ELF-1 (cell line): ENCODE results near the gene LIN28B.

Source experiments
- DNase-seq: peaks from one replicate; pipeline ENCODE4 v3.0.0-alpha.2; 2016; ENCODE audit warnings: low read depth, low spot score

LIN28B gene

GRCh38 chr6:105109955-105110895 lies 153.3 kb downstream of the LIN28B start:
- no peak for DNase-seq

GRCh38 chr6:105111105-105111504 lies 154.2 kb downstream of the LIN28B start:
- no peak for DNase-seq

DNA sequence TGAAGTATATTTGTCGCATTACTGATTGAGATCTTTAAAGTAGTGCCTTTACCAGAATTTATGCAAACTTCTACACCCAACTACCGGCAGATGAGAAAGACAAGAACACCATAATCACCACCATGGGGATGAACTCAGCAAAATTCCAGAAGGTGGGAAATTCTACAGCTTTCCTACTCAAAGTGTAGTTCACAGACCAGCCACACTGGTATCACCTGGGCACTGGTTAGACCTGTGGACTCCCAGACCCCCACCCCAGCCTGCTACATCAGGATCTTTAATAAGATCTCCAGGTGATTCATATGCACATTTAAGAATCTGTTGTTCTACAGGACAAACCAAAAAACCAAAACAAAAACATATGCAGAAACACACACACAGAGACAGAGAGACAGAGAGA lies 155.0 kb downstream of the LIN28B start:
- no peak for DNase-seq

DNA sequence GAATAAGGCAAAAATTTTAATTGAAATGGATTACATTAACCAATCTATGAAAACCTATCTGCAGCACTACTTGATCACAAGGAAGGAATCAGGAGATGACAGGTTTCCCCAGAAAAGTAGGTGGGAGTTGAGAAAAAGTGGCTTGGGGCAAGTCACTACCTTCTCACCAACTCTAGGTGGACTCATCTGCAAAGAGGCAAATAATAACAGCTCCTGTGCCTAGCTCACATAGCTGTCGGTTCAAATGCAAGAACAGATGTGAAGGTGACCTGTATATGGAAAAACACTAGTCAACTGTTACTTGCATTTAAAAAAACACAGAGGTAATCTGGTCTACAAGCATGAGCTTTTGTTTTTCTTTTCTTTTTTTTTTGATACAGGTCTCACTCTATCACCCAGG lies 155.7 kb downstream of the LIN28B start:
- no peak for DNase-seq

DNA sequence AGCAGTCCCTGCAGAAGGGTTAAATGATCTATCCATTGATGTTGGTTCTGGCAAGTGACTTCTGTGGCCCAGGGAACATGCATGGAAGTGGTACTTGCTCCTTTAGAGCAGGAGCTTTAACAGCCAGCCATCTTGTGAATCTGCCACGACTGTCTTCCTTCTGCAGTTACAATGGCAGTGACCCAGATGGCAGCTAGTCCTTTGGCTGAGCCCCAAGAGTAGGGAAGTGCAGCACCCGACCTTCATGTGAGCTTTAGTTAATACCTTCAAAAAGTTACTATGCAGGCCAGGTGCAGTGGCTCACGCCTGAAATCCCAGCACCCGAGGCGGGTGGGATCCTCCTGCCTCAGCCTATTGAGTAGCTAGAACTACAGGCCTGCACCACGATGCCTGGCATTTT lies 156.5 kb downstream of the LIN28B start:
- no peak for DNase-seq

- no peak for DNase-seq
These were observed 159.2 kb downstream of the LIN28B start for GRCh38 chr6:105116150-105116549.

DNA sequence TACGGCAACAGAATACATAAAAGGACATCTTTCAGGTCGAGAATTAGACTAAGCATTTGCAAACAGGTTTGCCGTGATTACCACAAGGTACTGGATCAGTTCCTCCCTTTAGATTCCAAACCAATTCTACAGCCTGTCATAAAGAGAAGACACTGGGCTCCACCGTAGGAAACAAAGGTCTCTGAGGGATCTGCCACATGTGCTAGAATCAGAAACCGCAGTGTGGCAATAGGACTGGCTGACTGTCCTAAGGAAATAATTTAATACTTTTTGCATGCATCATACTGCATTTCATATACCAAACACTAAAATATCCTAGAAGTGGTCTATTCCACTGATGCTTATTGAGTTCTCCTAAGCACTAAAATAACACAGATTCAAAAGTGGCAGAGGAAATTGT lies 163.7 kb downstream of the LIN28B start:
- DNase-seq = no peak

DNA sequence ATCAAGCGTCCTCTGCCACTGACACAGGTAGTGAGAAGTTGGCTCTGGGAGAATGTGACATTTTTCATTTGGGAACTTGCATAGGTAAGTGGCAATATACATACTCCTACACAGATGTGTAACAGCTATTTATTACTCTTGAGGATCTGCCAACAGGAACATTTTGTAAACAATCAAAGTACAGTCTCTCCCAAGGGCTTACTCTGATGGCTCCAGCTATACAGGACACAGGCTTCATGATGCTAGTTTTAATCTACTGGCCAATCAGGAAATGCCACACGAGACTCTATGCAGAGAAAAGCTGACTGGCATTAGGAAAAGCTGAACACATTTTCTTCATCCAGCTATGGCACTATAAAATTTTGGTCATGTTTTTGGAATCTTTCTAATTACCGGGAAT lies 165.1 kb downstream of the LIN28B start:
- no peak for DNase-seq

GRCh38 chr6:105122717-105123116 lies 165.8 kb downstream of the LIN28B start:
- DNase-seq = no peak
